ENCODE results near the gene ADRM1.

DNA sequence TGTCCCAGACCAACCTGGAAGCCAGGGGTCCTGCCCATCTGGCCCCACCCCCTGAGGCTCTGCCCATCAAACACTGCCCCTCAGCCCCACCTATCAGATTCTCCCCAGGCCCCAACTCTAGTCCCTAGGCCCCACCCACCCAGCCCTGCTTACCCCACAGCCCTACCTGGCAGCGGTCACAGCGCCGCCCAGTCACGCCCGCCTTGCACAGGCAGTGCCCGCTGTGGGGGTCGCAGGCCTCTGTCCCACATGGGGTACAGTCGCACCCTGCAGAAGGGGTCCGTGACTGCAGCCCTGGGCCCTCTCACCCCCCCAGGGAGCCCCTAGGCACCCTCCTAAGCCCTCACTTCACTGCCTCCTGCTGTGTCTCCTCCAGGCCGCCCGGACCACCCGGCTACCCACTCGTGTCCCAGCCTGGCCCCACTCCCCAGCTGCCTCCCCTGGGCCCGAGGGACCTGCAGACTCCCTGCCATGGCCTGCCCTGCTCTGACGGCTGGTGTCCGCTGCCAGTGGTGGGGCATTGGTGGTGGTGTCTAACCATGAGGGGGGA, 19.8 kb downstream of the ADRM1 start:
- TF ChIP-seq TAF1 (IDR thresholded peaks at IDR 0.05; ENCODE audit: low read depth) (no peak), FOXM1 (IDR thresholded peaks at IDR 0.05; ENCODE audit: borderline replicate concordance, low read depth) (no peak), YY1 (IDR thresholded peaks at IDR 0.05; ENCODE audit: low read depth) (no peak), EP300 (IDR thresholded peaks at IDR 0.05; ENCODE audit: borderline replicate concordance) (no peak), TCF12 (IDR thresholded peaks at IDR 0.05; ENCODE audit: low read depth) (no peak), MAX (IDR thresholded peaks at IDR 0.05) (no peak), NFIC (IDR thresholded peaks at IDR 0.05) (no peak), RAD21 (IDR thresholded peaks at IDR 0.05; ENCODE audit: low read depth) (no peak), CREB1 (IDR thresholded peaks at IDR 0.05; ENCODE audit: low read depth) (no peak), CEBPB (IDR thresholded peaks at IDR 0.05) (no peak), EGR1 (IDR thresholded peaks at IDR 0.05) (no peak), ZBTB7A (IDR thresholded peaks at IDR 0.05; ENCODE audit: low read depth) (no peak)
- TF ChIP-seq, protein P1, sequence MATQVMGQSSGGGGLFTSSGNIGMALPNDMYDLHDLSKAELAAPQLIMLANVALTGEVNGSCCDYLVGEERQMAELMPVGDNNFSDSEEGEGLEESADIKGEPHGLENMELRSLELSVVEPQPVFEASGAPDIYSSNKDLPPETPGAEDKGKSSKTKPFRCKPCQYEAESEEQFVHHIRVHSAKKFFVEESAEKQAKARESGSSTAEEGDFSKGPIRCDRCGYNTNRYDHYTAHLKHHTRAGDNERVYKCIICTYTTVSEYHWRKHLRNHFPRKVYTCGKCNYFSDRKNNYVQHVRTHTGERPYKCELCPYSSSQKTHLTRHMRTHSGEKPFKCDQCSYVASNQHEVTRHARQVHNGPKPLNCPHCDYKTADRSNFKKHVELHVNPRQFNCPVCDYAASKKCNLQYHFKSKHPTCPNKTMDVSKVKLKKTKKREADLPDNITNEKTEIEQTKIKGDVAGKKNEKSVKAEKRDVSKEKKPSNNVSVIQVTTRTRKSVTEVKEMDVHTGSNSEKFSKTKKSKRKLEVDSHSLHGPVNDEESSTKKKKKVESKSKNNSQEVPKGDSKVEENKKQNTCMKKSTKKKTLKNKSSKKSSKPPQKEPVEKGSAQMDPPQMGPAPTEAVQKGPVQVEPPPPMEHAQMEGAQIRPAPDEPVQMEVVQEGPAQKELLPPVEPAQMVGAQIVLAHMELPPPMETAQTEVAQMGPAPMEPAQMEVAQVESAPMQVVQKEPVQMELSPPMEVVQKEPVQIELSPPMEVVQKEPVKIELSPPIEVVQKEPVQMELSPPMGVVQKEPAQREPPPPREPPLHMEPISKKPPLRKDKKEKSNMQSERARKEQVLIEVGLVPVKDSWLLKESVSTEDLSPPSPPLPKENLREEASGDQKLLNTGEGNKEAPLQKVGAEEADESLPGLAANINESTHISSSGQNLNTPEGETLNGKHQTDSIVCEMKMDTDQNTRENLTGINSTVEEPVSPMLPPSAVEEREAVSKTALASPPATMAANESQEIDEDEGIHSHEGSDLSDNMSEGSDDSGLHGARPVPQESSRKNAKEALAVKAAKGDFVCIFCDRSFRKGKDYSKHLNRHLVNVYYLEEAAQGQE (IDR thresholded peaks at IDR 0.05; ENCODE audit: low read depth), result no peak
